Measurements from ENCODE around the gene GPR119. TPM values are rescaled to one million over a fixed set of nuclear protein-coding genes. Genes with fewer than 3 reads are reported as not detected.

GPR119 gene
- total and polyA plus RNA-seq, 2 of the 8 experiments (the other 6 are each of a cell fraction or from before 2014, with no cell fraction given): 0.11 TPM; not detected in 1

DNA sequence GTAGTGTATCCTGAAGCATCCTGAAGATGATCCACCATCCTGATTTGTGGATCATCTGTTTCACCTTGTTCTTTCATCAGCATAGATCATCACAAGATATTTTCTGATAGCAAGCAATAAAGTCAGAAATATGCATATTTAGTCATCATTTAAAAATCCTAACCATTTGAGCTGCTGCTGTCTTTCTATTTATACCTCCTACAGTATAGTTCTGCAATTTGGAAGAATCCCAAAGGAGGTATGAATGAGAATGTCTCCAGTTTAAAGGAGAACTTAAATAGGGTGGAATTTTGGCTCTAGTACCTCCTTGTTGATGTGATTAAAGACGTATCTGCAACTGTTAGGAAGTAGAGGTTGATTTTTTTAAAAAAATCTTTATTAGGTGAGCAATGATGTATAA lies 38.2 kb downstream of the GPR119 start (continued):
- TF ChIP-seq HDAC6 (IDR thresholded peaks at IDR 0.05; ENCODE audit: low read depth, low read length) (no peak), ZNF274 (IDR thresholded peaks at IDR 0.05; ENCODE audit: borderline replicate concordance, extremely low read depth, low read length) (no peak), GTF2F1 (IDR thresholded peaks at IDR 0.05; ENCODE audit: borderline replicate concordance, low read depth, low read length) (no peak), CTCF (IDR thresholded peaks at IDR 0.05; ENCODE audit: control extremely low read depth in 1 of 3, insufficient read depth in 1 of 3, low read depth in 1 of 3, low read length in 3 of 3) (no peak)
